Esophagus (tissue), 2 donors: ENCODE results near the gene ZNF292. TPM values are rescaled to one million over a fixed set of nuclear protein-coding genes. Genes with fewer than 3 reads are reported as not detected.
"Not testable (repeated sequence)": the region's sequence is repeated elsewhere in the genome, so short reads cannot be mapped to it uniquely, and the experiment has no call there.

Experiments
- H3K27ac ChIP-seq, 2 donors: one replicate each; pipeline ENCODE4 v1.5.1; 2013; ENCODE audit warnings: low read depth in 2 of 2, mild to moderate bottlenecking in 2 of 2, inconsistent platforms in 1 of 2, low read length in 1 of 2, moderate library complexity in 1 of 2
- H3K27me3 ChIP-seq, 2 donors: one replicate each; pipeline ENCODE4 v1.6.1; 2013; ENCODE audit warnings: low read length in 2 of 2, control low read depth in 1 of 2, mild to moderate bottlenecking in 1 of 2; ENCODE audit not compliant: insufficient read depth in 2 of 2, control insufficient read depth in 1 of 2
- H3K36me3 ChIP-seq, 2 donors: one replicate each; pipeline ENCODE4 v1.6.1; 2013; ENCODE audit warnings: low read length in 1 of 2; ENCODE audit not compliant: control insufficient read depth in 2 of 2, insufficient read depth in 2 of 2
- H3K4me1 ChIP-seq, 2 donors: one replicate each; pipeline ENCODE4 v1.6.1; 2013; ENCODE audit warnings: low read length in 1 of 2; ENCODE audit not compliant: control insufficient read depth in 2 of 2, insufficient read depth in 2 of 2
- H3K4me3 ChIP-seq, 2 donors: one replicate each; pipeline ENCODE4 v1.5.1; 2013; ENCODE audit warnings: low read length in 2 of 2, mild to moderate bottlenecking in 2 of 2, low read depth in 1 of 2, moderate library complexity in 1 of 2
- H3K9me3 ChIP-seq, 2 donors: one replicate each; pipeline ENCODE4 v1.6.1; 2013; ENCODE audit warnings: mild to moderate bottlenecking in 2 of 2, low read depth in 1 of 2, low read length in 1 of 2, moderate library complexity in 1 of 2; ENCODE audit not compliant: control insufficient read depth in 2 of 2, insufficient read depth in 1 of 2
- WGBS, 2 donors: extraction: QIAGEN DNeasy Blood & Tissue Kit; methylation state at CpG; one replicate each; pipeline ENCODE4 v1.1.7; 2013; 5-methylcytosine and 5-hydroxymethylcytosine counted together
- polyA plus RNA-seq, 2 donors: library from polyadenylated mRNA; stranded (reverse); fragments of 200-250 nt; gene quantifications; one replicate each; pipeline ENCODE4 v1.2.3, GENCODE V29; 2013
- donor health status: healthy with polysubstance abuse.
- donor health status: Bipolar disorder and iron deficiency.

Gene ZNF292
- polyA plus RNA-seq, 2 donors: 4.2 to 6.1 TPM

- H3K4me3 ChIP-seq: no peak overlapping the region
- H3K36me3 ChIP-seq: no peaks in the 10 kb centered on the region
- no peaks in the 10 kb centered on the region for H3K4me1 ChIP-seq
- no peaks in the 10 kb centered on the region for H3K9me3 ChIP-seq
- H3K27me3 ChIP-seq: no peaks in the 10 kb centered on the region
- H3K27ac ChIP-seq: no peak overlapping the region
- WGBS, 2 donors: 50 to 52% methylated on average over 1 of the region's 1 CpG
Measured at GRCh38 chr6:87297119-87297518, 141.8 kb downstream of the ZNF292 start.

DNA sequence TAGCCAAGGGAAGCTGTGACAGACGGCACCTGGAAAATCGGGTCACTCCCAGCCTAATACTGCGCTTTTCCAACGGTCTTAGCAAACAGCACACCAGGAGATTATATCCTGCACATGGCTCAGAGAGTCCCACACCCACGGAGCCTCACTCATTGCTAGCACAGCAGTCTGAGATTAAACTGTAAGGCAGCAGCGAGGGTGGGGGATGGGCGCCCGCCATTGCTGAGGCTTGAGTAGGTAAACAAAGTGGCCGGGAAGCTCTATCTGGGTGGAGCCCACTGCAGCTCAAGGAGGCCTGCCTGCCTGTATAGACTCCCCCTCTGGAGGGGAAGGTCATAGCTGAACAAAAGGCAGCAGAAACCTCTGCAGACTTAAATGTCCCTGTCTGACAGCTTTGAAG, 145.9 kb downstream of the ZNF292 start:
- H3K27ac ChIP-seq, H3K9me3 ChIP-seq, H3K36me3 ChIP-seq, H3K4me3 ChIP-seq, H3K4me1 ChIP-seq, H3K27me3 ChIP-seq: not testable (repeated sequence)
- WGBS, 2 donors: 83 to 84% methylated on average over 9 of the region's 9 CpGs

DNA sequence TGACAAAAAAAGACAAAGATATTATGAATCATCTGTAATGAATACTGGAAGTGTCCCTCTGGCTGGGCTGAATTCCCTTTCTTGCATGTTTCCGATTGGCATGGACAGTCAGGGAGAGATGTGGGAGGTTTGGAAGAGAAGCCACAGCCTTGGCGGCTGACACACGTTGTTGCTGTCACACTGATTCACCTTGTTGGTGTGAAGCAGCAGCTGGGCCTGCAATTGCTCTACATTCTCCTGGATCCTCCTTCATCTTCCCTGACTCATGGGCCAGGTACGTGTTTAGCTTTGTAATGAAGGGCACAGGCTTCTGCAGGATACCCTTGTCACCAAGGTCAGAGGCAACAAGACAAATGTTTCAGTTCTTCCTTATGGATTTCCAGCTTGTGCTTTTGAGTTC, 153.6 kb downstream of the ZNF292 start:
- H3K4me1 ChIP-seq: no peaks in the 10 kb centered on the region
- 66 to 68% methylated on average over 4 of the region's 4 CpGs for WGBS, 2 donors
- no peaks in the 10 kb centered on the region for H3K9me3 ChIP-seq
- H3K27me3 ChIP-seq: no peaks in the 10 kb centered on the region
- no peak overlapping the region for H3K4me3 ChIP-seq
- no peaks in the 10 kb centered on the region for H3K36me3 ChIP-seq
- no peak overlapping the region for H3K27ac ChIP-seq

DNA sequence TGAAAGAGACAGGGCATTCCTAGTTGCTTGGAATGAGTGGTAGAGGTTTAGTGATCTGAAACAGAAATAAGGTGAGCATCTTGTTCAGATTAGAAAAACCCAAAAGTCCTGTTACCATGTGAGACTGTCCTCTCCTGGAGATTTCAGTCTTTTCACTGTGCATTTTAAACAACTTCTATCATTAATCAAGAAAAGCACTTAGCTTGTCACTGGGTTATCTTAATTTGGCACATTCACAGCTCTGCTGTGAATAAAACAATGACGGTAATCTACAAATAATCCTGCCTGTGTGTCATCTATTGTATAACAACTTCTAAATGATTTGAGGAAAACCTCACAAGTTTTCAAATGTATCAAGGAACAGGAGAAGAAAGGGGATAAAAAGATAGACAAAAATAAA, 157.5 kb downstream of the ZNF292 start:
- Histone ChIP-seq H3K36me3 (no peaks in the 10 kb centered on the region), H3K4me3 (no peak overlapping the region), H3K4me1 (no peaks in the 10 kb centered on the region), H3K9me3 (no peaks in the 10 kb centered on the region), H3K27me3 (peaks cover 0 to 3% of the 10 kb centered on the region in 2 donors), H3K27ac (no peak overlapping the region)
- 14 to 17% methylated on average over 1 of the region's 1 CpG for WGBS, 2 donors

Other genes starting within 250 kb of the ZNF292 start
- not detected for gene HTR1E, start 218.0 kb upstream of the ZNF292 start, polyA plus RNA-seq
- gene CGA, start 60.5 kb upstream of the ZNF292 start, polyA plus RNA-seq: not detected
- gene SMIM8, start 167.0 kb downstream of the ZNF292 start, polyA plus RNA-seq: 1 to 10 TPM; 2.8 to 4.0 TPM
- gene GJB7, start 173.7 kb downstream of the ZNF292 start, polyA plus RNA-seq: not detected
- 1 to 10 TPM in 1 of 2 donors, under 1 TPM in 1; 0.16 to 1.8 TPM for gene C6orf163, start 189.2 kb downstream of the ZNF292 start, polyA plus RNA-seq